Testis (tissue), 3 donors: ENCODE data around the gene SPTBN4. TPM values are rescaled to one million over a fixed set of nuclear protein-coding genes. Genes with fewer than 3 reads are reported as not detected.
A peak's percentile ranks its signal among the peaks of the same experiment; 100 is the strongest.

Source experiments
- DNase-seq: peaks from one replicate; pipeline ENCODE4 v3.0.0-alpha.2; 2019
- H3K27ac ChIP-seq, 2 donors: fragments of 200-600 bp; sonication (generic); one replicate each; pipeline ENCODE4 v1.5.1; 2019
- H3K27me3 ChIP-seq: fragments of 200-600 bp; sonication (generic); one replicate; pipeline ENCODE4 v1.5.1; 2019
- H3K36me3 ChIP-seq: fragments of 200-600 bp; sonication (generic); one replicate; pipeline ENCODE4 v1.5.1; 2017; ENCODE audit warnings: low read depth; ENCODE audit errors: missing control alignments
- H3K4me1 ChIP-seq: fragments of 200-600 bp; sonication (generic); one replicate; pipeline ENCODE4 v1.5.1; 2019
- H3K4me3 ChIP-seq, 2 donors: fragments of 200-600 bp; sonication (generic); one replicate each; pipeline ENCODE4 v1.5.1; 2017 to 2019
- H3K9me3 ChIP-seq: fragments of 200-600 bp; sonication (generic); one replicate; pipeline ENCODE4 v1.5.1; 2017
- CTCF ChIP-seq, 3 experiments: fragments of 450-650 bp in 2 of 3; fragments of 200-600 bp in 1 of 3; sonication (generic) in 1 of 3; IDR thresholded peaks; one replicate each; pipeline ENCODE4 v1.5.1; 2016 to 2019; ENCODE audit warnings: antibody characterized with exemption in 3 of 3, mild to moderate bottlenecking in 2 of 3, moderate library complexity in 1 of 3
- POLR2A ChIP-seq: fragments of 450-650 bp; IDR thresholded peaks from one replicate; pipeline ENCODE4 v1.6.1; 2017; ENCODE audit warnings: antibody characterized with exemption, mild to moderate bottlenecking, moderate library complexity
- WGBS, 2 donors: methylation state at CpG; one replicate each; pipeline ENCODE4 v1.1.5; 2018; 5-methylcytosine and 5-hydroxymethylcytosine counted together
- intact Hi-C: fragments of 100-400 bp; cut with DNase I; formaldehyde crosslinking; loops from one replicate; pipeline ENCODE4 v1.15.1; 2023; ENCODE audit warnings: low total_unique reads
- polyA plus RNA-seq: library from polyadenylated mRNA; stranded (reverse); fragments of 350-450 nt; fragmentation: Illumina TruSeq; extraction: RNeasy Lipid Tissue Mini Kit (QIAGEN cat#74804); gene quantifications from one replicate; pipeline ENCODE4 v1.2.3, GENCODE V29; 2014; ENCODE audit warnings: low read depth, low replicate concordance; ENCODE audit not compliant: insufficient read depth
- total RNA-seq, 2 donors: library from RNA; depleted of rRNA; stranded (reverse); fragments of >200 nt; gene quantifications; one replicate each; pipeline ENCODE4 v1.2.3, GENCODE V29; 2016

Gene SPTBN4
- total and polyA plus RNA-seq, 3 donors from 2014 or later = 7.2 to 27.9 (median 18.3) TPM

GRCh38 chr19:40571831-40572495 is 105.2 kb downstream of the SPTBN4 start:
- DNase-seq = no peak
- H3K4me3 ChIP-seq = no peak overlapping the region
- peaks cover 3% of the 10 kb centered on the region for H3K4me1 ChIP-seq
- no peak for TF ChIP-seq CTCF (IDR thresholded peaks at IDR 0.05)
- no peak for TF ChIP-seq POLR2A
- intact Hi-C loops = no loop called here
- H3K9me3 ChIP-seq = no peaks in the 10 kb centered on the region
- no peaks in the 10 kb centered on the region for H3K36me3 ChIP-seq
- no peaks in the 10 kb centered on the region for H3K27me3 ChIP-seq
- 74 to 83% methylated on average over 10 of the region's 10 CpGs for WGBS, 2 donors
- H3K27ac ChIP-seq = no peak overlapping the region

- no peaks in the 10 kb centered on the region for H3K4me1 ChIP-seq
- intact Hi-C loops = no loop called here
- TF ChIP-seq CTCF (IDR thresholded peaks at IDR 0.05) (no peak), POLR2A (no peak)
- DNase-seq = no peak
- H3K36me3 ChIP-seq = no peaks in the 10 kb centered on the region
- no peaks in the 10 kb centered on the region for H3K27me3 ChIP-seq
- WGBS, 2 donors = 52 to 66% methylated on average over 16 to 18 of the region's 18 CpGs
- H3K27ac ChIP-seq = no peak overlapping the region
- H3K9me3 ChIP-seq = no peaks in the 10 kb centered on the region
- H3K4me3 ChIP-seq = no peak overlapping the region
Observed at GRCh38 chr19:40575326-40575725, 108.5 kb downstream of the SPTBN4 start.

DNA sequence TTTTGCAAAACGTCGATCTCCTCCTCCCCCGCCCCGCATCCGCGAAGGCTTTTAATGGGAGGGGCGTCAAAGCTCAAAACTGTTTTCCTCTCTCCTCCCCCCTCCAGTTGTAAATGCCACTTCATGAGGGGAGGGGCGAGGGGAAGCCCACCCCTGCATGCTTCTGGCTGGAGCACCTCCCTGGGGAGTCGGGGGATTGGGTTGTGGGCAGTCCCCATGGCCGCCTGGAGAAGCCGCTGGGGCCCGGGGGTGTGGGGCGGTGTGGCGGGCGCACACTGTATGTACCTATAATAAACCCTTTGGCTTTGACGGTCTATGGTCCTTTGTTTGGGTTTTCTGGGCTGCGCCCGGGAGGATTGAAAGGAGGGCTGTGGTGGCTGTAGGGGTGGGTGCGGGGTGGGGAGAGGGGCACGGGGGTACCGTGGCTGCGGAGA is 109.4 kb downstream of the SPTBN4 start:
- peak overlapping the region in 1 of 2 donors; percentile 76 for H3K27ac ChIP-seq
- H3K36me3 ChIP-seq = no peaks in the 10 kb centered on the region
- no peaks in the 10 kb centered on the region for H3K27me3 ChIP-seq
- peak overlapping the region; percentile 82 for H3K4me3 ChIP-seq
- TF ChIP-seq CTCF (IDR thresholded peaks at IDR 0.05) (no peak), POLR2A (no peak)
- no peaks in the 10 kb centered on the region for H3K4me1 ChIP-seq
- 9 to 10% methylated on average over 21 to 22 of the region's 22 CpGs for WGBS, 2 donors
- no peaks in the 10 kb centered on the region for H3K9me3 ChIP-seq
- DNase-seq = no peak
- intact Hi-C loops = no loop called here

GRCh38 chr19:40576585-40577451 is 110.0 kb downstream of the SPTBN4 start, which contains the start of gene SHKBP1:
Gene SHKBP1 (plus strand): TSS chr19:40576873. CDS start chr19:40576900, 27 bp downstream.
- H3K4me3 ChIP-seq = peak within 1 kb of the TSS; percentile 82
- no peaks in the 10 kb centered on the region for H3K36me3 ChIP-seq
- no peak for TF ChIP-seq POLR2A
- TF ChIP-seq CTCF (IDR thresholded peaks at IDR 0.05) = peak in 1 of 3 experiments; percentile 4
- H3K9me3 ChIP-seq = no peaks in the 10 kb centered on the region
- H3K4me1 ChIP-seq = no peaks in the 10 kb centered on the region
- 0% methylated on average over 23 to 53 of the region's 55 CpGs for WGBS, 2 donors
- no peaks in the 10 kb centered on the region for H3K27me3 ChIP-seq
- intact Hi-C loops = no loop called here
- peak; percentile 97 for DNase-seq
- peak within 1 kb of the TSS; percentile 42 to 76 for H3K27ac ChIP-seq
